ENCODE results near the gene PCDH12. TPM values are rescaled to one million over a fixed set of nuclear protein-coding genes. Genes with fewer than 3 reads are reported as not detected.

The PCDH12 gene
- total and polyA plus RNA-seq, 10 donors = 2.1 to 72.0 (median 33.4) TPM

- DNase-seq = no peak
- H3K4me3 ChIP-seq = no peak overlapping the region
- peaks cover 0 to 61% (median 35%) of the 10 kb centered on the region in 6 donors for H3K4me1 ChIP-seq
- WGBS, 5 donors = 50 to 64% (median 60%) methylated on average over 6 of the region's 6 CpGs
- peak overlapping the region; percentile 22 to 82 (median 64) for H3K27ac ChIP-seq
- TF ChIP-seq POLR2A (IDR thresholded peaks at IDR 0.05) (no peak), POLR2AphosphoS5 (IDR thresholded peaks at IDR 0.05) (peak in 1 of 3 donors; percentile 44)
- TF ChIP-seq, protein P1, sequence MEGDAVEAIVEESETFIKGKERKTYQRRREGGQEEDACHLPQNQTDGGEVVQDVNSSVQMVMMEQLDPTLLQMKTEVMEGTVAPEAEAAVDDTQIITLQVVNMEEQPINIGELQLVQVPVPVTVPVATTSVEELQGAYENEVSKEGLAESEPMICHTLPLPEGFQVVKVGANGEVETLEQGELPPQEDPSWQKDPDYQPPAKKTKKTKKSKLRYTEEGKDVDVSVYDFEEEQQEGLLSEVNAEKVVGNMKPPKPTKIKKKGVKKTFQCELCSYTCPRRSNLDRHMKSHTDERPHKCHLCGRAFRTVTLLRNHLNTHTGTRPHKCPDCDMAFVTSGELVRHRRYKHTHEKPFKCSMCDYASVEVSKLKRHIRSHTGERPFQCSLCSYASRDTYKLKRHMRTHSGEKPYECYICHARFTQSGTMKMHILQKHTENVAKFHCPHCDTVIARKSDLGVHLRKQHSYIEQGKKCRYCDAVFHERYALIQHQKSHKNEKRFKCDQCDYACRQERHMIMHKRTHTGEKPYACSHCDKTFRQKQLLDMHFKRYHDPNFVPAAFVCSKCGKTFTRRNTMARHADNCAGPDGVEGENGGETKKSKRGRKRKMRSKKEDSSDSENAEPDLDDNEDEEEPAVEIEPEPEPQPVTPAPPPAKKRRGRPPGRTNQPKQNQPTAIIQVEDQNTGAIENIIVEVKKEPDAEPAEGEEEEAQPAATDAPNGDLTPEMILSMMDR (IDR thresholded peaks at IDR 0.05 in 8 of 11, conservative IDR thresholded peaks at IDR 0.05 in 3 of 11) = peak in 1 of 11 experiments; percentile 7
- peaks cover 0 to 72% (median 38%) of the 10 kb centered on the region in 6 donors for H3K36me3 ChIP-seq
- intact Hi-C loops (cut with DNase I; ENCODE audit: low total_unique reads) = no loop called here
- no peaks in the 10 kb centered on the region for H3K27me3 ChIP-seq (replicated peaks in 1 of 7)
- no peaks in the 10 kb centered on the region for H3K9me3 ChIP-seq
Observed at GRCh38 chr5:141941307-141941706, 16.7 kb downstream of the PCDH12 start.

DNA sequence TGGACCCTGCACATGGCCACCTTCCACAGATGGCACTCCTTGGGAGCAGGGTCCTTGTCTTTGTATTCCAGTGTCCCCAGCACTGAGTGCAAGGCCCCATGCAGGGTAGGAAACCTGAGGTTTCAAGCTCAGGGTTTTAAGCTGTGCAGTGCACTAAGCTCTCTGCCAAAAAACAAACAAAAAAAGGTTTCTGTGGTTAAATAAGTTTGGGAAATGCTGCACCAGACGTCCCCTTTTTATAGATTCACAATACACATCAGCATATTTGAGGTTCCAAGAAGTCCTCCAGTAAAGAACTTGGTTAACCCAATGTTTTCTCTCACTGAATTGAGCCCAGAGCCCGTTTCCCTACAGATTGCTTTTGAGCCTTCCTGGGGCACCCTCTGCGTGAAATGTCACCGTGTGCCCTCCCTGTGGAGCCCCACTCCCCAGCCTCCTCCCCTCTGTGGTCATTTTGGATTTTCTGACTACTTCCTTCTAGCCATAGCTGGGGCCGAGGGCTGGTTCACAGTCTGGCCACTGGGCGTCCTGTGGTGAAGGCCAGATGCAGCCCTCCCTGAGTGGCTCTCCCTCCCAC lies 17.2 kb downstream of the PCDH12 start:
- no peaks in the 10 kb centered on the region for H3K27me3 ChIP-seq (replicated peaks in 1 of 7)
- peaks cover 0 to 56% (median 30%) of the 10 kb centered on the region in 6 donors for H3K4me1 ChIP-seq
- peaks cover 0 to 78% (median 42%) of the 10 kb centered on the region in 6 donors for H3K36me3 ChIP-seq
- H3K4me3 ChIP-seq = no peak overlapping the region
- TF ChIP-seq, protein P1 (IDR thresholded peaks at IDR 0.05 in 8 of 11, conservative IDR thresholded peaks at IDR 0.05 in 3 of 11) = peak in 6 of 11 experiments; percentile 15 to 35 (median 27)
- no peak for TF ChIP-seq POLR2A (IDR thresholded peaks at IDR 0.05)
- TF ChIP-seq POLR2AphosphoS5 (IDR thresholded peaks at IDR 0.05) = peak in 2 of 3 donors; percentile 18 to 21
- WGBS, 5 donors = 20 to 26% (median 22%) methylated on average over 6 of the region's 6 CpGs
- H3K27ac ChIP-seq = peak overlapping the region; percentile 22 to 82 (median 64)
- H3K9me3 ChIP-seq = no peaks in the 10 kb centered on the region
- intact Hi-C loops (cut with DNase I; ENCODE audit: low total_unique reads) = no loop called here
- DNase-seq = no peak

GRCh38 chr5:141935538-141935937 lies 22.5 kb downstream of the PCDH12 start:
- Histone ChIP-seq H3K4me3 (no peak overlapping the region), H3K9me3 (no peaks in the 10 kb centered on the region), H3K27ac (no peak overlapping the region), H3K4me1 (peaks cover 0 to 47% (median 23%) of the 10 kb centered on the region in 6 donors), H3K36me3 (peaks cover 6 to 100% (median 91%) of the 10 kb centered on the region in 6 donors), H3K27me3 (replicated peaks in 1 of 7) (no peaks in the 10 kb centered on the region)
- intact Hi-C loops (cut with DNase I; ENCODE audit: low total_unique reads) = no loop called here
- WGBS, 5 donors = 92 to 97% (median 94%) methylated on average over 4 of the region's 4 CpGs
- TF ChIP-seq POLR2A (IDR thresholded peaks at IDR 0.05) (no peak), POLR2AphosphoS5 (IDR thresholded peaks at IDR 0.05) (no peak)
- TF ChIP-seq, protein P1 (IDR thresholded peaks at IDR 0.05 in 8 of 11, conservative IDR thresholded peaks at IDR 0.05 in 3 of 11) = no peak
- no peak for DNase-seq

DNA sequence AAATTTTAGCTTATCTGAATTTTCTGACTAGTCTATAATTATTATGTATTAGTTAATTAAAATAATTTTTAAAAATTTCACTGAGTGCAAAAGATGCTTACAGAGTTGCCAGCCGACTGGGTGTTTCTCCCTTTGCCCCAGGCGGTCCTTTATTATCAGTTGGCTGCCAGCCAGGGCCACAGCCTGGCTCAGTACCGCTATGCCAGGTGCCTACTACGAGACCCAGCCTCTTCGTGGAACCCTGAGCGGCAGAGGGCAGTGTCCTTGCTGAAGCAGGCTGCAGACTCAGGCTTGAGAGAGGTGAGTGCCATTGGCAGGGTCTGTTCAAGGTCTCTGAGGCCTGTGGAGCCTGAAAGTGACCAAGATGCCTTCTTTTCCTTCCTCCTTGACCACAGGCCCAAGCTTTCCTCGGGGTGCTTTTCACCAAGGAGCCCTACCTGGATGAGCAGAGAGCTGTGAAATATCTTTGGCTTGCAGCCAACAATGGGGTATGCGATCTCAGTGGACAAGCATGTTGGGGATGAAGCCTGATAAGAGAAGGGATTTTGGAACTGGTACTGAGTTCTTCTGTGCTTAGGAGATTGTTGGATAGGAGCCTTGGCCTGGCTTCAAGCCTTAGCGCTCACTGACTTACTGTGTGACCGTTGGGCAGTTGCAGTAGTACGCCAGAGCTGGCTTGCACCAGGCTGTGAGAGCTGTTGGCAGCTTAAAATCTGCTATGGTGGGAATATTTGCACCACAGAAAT lies 23.7 kb downstream of the PCDH12 start:
- Histone ChIP-seq H3K4me3 (no peak overlapping the region), H3K27me3 (replicated peaks in 1 of 7) (no peaks in the 10 kb centered on the region), H3K27ac (no peak overlapping the region), H3K9me3 (no peaks in the 10 kb centered on the region), H3K36me3 (peaks cover 9 to 100% (median 97%) of the 10 kb centered on the region in 6 donors), H3K4me1 (peaks cover 0 to 51% (median 25%) of the 10 kb centered on the region in 6 donors)
- TF ChIP-seq, protein P1 (IDR thresholded peaks at IDR 0.05 in 8 of 11, conservative IDR thresholded peaks at IDR 0.05 in 3 of 11) = no peak
- TF ChIP-seq POLR2AphosphoS5 (IDR thresholded peaks at IDR 0.05) (no peak), POLR2A (IDR thresholded peaks at IDR 0.05) (no peak)
- DNase-seq = no peak
- intact Hi-C loops (cut with DNase I; ENCODE audit: low total_unique reads) = no loop called here
- 80 to 85% (median 83%) methylated on average over 11 of the region's 11 CpGs for WGBS, 5 donors

Measured in spleen (tissue), 11 donors.